GM20431 (cell line): ENCODE data around the gene HOMER3.

Experiments used
- in situ Hi-C: fragments of 300-500 bp; cut with MseI, MboI; formaldehyde crosslinking; loops from one replicate; pipeline ENCODE4 v1.15.0; 2020; ENCODE audit warnings: low sequenced_read_pairs; ENCODE audit not compliant: unreplicated experiment

Gene HOMER3

GRCh38 chr19:18889949-18890745, 50.9 kb downstream of the HOMER3 start:
- in situ Hi-C loops: no loop called here

- in situ Hi-C loops: no loop called here
Observed at GRCh38 chr19:18886972-18887371, 54.0 kb downstream of the HOMER3 start.

GRCh38 chr19:18883526-18884304, 57.3 kb downstream of the HOMER3 start:
- in situ Hi-C loops: no loop called here

- in situ Hi-C loops: no loop called here
Observed at GRCh38 chr19:18881491-18881890, 59.5 kb downstream of the HOMER3 start.

GRCh38 chr19:18879579-18880373, 61.2 kb downstream of the HOMER3 start:
- in situ Hi-C loops: no loop called here
